GM19035 (cell line): ENCODE results near the gene TRIM14.

Experiments
- ATAC-seq: cut with Tn5 transposase; IDR thresholded peaks from one replicate; pipeline ENCODE4 v1.9.1; 2021; ENCODE audit not compliant: unreplicated experiment

TRIM14 gene

DNA sequence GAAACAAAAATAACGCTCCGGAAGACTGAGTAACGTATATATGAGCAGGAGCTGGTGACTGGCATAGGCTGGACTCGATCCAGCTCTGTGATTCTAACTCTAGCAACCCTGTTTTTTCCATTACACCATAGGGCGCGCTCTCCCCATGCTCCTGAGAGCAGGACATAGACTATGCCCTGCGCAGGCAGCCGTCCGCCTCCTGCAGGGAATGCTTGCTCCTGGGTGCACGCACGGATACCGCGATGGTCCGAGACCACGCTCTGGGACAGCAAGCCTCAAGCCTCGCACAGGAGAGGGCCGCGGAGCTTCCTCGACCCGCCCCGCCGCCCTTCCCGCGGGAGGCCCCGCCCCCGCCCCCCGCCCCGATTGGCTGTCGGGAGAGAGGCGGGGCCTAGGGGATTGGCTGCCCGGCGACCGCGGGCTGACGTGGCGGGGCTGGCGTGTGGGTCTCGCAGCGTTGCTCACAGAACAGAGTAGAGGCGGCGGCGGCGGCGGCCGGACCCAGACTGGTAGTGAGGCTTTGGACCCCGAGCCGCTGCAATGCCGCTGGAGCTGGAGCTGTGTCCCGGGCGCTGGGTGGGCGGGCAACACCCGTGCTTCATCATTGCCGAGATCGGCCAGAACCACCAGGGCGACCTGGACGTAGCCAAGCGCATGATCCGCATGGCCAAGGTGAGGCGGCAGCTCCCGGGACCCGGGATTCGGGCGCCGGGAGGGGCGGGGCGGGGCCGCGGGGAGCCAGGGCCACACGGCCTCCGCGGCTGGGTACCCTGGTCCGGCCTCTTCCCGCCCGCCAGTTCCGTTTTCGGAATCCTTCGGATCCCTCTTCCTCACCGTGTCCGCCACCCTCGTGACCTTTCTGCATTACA, 62.5 kb downstream of the TRIM14 start, which contains the start of gene NANS:
NANS (plus strand) TSS at position 464 of the 869 bp plus-strand sequence; CDS start at position 541, 77 bp downstream.
- ATAC-seq: peak; percentile 95

DNA sequence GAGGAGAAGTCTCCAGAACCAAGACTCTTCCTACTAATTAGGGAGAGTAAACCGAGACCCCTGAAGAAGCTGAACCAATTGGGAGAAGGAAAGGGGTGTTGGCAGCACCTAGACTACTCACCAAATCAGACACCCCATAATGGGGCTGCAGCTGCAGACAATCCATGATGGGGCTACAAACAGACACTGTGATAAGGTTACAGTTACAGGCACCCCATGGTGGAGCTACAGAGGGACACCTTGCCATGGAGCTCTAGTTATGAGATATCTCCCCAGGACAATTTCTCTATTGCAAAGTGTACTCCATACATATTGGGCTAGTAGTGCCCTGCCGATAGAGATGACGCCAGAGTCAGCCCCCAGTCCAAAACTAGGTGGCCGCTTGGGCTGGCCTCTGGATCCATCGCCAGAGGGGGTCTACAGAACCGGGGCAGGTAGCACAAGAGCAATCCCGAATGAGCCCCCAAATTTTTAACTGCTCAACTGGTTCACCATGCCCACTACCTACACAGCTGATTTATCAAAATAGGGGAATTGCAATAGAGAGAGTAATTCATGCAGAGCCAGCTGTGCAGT, 64.6 kb downstream of the TRIM14 start:
- ATAC-seq: no peak

DNA sequence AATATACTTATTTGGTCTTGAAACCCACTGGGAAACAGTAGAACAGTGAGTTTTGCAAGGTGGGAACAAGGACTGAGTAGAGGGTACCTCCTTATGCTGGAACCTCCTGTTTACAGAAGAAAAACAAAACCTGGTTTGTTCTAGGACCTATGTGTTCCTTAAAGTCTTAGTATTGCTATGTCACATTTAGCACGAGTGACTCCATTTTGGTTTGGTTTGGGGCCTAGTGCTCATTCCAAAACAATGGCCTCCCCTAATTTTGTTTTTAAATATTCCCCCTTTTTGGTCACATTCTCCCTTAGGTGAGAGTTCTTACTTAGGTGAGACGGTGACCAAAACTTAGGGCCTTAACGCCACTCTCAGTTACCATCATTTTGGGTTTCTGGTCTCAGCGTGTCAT, 68.7 kb downstream of the TRIM14 start:
- no peak for ATAC-seq

DNA sequence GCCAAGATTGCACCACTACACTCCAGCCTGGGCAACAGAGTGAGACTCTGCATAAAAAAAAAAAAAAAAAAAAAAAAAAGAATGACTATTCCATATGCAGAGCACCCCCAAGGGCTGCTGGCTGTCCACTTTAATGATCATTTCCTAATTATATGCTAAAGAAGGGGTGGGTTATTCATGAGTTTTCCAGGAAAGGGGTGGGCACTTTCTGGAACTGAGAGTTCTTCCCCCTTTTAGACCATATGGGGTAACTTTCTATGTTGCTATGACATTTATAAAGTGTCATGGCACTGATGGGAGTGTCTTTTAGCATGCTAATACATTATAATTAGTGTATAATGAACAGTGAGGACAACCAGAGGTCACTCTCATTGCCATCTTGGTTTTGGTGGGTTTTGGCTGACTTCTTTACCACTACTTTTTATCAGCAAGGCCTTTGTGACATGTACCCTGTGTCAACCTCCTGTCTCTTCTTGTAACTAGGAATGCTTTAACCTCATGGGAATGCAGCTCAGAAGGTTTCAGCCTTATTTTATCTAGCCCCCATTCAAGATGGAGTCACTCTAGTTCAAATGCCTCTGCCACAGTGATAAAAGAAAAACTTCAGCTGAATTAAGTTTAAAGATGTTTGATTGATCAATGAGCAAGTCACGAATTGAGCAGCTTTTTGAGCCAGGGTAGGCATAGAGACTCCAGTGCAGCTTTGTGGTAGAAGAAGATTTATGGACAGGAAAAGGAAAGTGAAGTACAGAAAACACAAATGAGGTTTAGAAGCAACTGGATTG, 69.5 kb downstream of the TRIM14 start:
- ATAC-seq: no peak

DNA sequence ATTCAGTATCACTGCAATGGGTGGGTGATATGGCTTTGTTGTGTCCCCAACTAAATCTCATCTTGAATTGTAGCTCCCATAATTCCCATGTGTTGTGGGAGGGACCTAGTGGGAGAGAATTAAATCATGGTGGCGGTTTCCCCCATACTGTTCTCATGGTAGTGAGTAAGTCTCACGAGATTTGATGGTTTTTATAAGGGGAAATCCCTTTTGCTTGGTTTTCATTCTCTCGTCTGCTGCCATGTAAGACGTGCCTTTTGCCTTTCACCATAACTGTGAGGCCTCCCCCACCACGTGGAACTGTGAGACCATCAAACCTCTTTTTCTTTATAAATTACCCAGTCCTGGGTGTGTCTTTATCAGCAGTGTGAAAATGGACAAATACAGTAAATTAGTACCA, 72.0 kb downstream of the TRIM14 start:
- ATAC-seq: no peak

DNA sequence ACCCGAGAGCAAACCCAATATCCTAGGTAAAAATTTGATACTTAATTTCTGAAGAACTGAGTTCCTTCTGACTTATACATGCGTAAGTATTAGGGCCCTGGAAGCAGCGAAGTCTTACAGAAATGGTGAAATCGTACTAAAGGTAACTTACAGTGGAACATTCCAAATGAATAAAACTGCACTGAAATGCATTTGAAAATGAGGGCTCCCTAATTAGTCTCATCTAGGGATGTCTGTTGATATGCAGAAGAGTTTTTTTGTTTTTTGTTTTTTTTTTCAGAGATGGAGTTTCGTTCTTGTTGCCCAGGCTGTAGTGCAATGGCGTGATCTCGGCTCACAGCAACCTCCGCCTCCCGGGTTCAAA, 72.9 kb downstream of the TRIM14 start:
- no peak for ATAC-seq

DNA sequence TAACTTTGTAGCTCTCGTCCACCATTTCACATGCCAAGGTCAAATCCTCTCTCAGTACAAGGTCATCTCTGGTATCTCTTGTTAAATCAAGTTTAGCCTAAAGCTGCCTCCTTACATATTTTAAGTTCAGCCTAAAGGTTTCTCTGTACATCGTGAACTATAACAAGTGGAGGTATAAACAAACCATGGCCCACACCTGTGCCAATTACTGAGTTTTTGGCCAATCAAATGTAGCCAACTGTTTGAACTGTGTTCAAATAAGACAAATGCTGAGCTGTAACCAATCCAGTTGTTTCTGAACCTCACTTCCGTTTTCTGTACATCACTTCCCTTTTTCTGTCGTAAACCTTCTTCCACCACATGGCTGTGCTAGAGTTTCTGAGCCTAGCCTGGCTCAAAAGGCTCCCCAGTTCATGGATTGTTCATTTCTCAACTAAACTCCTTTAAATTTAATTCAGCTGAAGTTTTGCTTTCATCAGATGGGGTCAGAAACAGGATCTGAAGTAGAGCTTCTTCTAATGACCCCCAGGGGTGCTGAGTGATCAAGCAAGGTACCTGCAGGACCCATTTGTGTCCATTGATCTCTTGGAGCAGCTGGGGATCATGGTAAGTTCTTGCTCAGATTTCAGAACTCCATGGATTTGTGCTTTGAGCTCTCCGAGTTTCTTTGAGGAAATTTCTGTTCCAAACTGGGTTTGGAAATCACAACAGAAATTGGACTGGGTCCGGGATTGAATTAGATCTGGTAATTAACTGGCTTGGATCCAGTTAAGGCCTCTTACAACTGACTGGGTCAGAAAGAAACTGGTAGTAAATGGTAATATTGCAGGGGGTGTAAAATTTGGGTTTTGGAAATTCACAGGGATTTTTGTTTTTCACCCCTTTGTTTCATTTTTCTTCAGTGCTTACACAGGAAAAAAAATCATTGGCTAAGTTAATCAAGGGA, 73.5 kb downstream of the TRIM14 start:
- ATAC-seq: peak; percentile 93

DNA sequence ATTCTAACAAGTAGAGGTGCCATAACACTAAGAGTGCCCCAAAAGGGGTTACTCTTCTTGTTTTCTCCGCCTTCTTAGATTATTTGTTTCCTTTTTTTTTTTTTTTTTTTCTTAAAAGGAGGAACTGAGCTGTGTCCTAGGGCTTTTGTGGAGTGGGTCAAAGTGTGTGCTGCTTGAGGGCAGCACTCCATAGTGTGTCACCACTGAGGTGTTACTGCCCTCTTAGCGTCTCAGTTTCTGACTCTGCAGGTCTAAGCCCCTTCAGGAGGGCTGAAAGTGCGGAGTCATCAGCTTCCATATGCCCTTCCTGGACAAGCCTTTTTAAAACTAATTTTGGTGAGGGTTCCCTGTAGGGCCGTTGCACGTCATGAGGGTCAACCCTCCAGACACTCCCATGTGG, 75.1 kb downstream of the TRIM14 start:
- ATAC-seq: no peak

DNA sequence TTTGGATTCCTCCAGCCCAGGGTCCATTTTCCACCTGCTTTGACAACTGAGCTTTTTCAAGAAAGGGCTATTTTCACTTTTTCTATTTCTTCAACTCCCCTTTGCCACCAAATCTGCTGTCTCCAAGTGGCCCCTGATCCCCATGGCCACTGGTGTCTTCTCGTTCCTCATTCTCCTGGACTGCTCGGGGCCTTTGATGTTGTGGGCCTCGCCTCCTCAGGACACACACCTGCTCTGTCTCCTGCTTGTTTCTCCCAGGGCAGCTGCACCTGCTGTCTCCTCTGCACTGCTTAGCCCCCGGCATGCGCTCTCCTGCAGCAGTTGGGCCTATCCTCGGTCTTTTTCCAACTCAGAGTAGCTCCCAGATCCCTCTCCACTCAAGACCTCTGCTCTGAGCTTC, 78.8 kb downstream of the TRIM14 start:
- ATAC-seq: no peak

DNA sequence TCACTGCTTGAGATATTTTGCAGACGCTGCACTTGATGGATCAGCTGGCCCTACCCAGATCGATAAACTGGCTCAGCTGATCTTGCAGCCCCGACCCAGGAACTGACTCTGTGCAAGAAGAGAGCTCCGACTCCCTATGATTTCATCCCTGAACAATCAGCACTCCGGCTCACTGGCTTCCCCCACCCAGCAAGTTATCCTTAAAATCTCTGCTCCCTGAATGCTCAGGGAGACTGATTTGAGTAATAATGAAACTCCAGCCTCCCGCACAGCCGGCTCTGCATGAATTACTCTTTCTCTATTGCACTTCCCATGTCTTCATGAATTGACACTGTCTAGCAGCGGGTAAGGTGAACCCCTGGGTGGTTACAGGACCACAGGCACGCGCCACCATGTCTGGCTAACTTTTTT, 79.4 kb downstream of the TRIM14 start:
- no peak for ATAC-seq

DNA sequence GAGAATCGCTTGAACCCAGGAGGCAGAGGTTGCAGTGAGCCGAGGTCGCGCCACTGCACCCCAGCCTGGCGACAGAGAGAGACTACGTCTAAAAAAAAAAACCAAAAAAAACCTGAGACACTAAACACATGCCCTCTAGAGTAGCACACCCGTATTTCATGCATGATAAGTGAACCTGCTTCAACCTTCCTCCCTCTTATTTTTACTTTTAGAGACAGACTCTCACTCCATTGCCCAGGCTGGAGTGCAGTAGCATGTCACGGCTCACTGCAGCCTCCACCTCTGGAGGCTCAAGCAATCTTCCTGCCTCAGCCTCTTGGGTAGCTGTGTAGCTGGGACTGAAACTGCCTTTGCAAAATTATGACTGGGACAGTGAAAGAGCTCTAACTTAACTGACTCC, 80.1 kb downstream of the TRIM14 start:
- ATAC-seq: no peak

DNA sequence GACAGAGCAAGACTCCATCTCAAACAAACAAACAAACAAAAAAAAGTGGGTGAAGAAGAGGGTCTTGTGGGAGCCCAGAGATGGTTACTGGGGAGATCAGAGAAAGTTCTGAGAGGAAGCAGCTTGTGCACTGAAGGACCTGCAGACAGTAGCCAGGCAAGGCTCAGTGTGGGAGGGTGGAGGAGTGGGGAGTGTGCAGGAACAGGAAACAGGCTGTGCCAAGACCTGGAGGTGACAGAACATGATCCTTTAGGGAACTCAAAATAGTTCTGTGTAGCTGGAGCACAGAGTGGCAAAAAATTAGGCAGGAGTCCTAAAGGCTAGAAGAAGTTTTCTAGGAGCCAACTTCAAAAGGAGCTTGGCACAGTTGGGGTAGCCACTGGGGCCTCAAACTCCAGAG, 81.7 kb downstream of the TRIM14 start:
- no peak for ATAC-seq

DNA sequence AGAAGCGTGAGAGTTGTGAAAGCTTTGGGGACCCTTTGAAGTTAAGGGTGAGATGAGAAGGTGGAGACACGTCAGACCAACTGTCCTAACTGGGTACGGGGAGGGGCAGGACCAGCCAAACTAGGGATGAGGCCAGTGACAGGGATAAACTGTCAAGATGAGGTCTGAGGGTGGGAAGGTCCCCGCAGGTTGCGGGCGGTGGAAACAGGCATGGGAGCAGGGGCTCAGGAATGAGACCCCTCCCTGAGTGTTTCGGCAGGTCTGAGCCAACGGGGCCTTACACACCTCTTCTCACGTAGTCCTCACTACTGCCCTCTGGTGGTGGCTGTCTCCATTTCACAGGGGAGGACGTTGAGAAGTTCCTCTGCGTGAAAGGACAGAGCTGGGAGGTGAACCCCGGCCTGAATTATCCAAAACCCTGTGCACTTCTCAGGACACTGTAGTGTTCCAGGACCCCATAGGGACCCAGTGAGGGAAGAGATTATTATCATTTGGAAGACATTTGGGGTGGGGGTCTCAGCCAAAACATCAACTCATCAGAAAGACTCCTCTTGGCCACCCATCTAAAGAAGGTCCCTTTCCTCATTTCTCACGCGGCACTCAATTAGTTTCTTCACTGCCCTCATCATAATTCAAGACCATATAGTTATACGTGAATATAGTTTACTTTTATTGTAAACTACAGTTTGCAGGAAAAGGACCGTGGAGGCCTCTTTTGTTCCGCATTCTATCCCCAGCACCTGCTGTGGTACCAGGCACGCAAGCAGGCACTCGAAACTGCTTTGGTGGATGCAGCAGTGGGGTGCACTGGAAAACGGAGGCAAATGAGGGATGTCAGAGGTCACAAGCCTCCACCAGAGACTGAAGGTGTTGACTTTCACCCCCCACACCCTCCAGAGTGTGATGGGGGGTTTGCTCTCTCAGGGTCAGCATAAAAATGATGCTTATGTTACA, 84.2 kb downstream of the TRIM14 start:
- peak; percentile 63 for ATAC-seq

DNA sequence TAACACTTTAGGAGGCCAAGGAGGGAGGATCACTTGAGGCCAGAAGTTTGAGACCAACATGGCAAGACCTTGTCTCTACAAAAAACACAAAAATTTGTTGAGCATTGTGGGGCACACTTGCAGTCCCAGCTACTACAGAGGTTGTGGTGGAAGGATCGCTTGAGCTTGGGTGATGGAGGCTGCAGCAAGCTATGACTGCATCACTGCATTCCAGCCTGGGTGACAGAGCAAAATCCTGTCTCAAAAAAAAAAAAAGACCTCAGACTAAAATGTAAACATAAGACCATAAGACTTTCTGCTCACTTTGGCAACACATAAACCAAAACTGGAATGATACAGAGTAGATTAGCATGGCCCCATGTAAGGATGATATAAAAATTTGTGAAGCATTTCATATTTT, 87.1 kb downstream of the TRIM14 start:
- ATAC-seq: no peak

DNA sequence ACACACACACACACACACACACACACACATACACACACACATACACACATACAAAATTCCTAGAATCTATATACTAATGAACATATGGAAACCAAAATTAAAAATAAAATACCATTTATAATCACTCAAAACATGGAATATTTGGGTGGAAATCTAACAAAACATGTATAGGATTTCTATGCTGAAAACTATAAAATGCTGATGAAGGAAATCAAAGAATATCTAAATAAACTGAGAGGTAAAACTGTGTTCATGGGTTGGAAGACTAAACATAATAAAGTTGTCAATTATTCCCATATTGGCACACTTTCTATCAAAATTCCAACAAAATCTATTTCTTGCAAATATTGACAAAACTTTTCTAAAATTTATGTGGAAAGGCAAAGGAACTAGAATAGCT, 87.9 kb downstream of the TRIM14 start:
- no peak for ATAC-seq

DNA sequence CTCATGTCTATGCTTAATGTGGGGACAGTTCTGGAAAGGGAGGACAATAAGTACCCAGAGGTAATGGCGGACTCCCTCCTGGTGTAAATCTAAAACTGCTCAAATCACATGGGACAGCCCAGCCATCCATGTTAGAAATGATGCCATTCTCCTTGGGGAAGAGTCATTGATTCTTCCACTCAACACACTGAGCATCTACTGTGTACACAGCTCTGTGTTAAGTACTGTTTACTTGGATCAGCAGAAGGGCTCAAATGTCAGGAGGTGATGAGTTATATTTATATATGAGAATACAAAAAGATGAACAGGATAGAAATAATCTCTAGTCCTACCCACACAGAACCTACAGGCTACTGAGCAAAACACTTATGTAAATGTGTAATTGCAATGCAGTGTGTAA, 94.3 kb downstream of the TRIM14 start:
- no peak for ATAC-seq

DNA sequence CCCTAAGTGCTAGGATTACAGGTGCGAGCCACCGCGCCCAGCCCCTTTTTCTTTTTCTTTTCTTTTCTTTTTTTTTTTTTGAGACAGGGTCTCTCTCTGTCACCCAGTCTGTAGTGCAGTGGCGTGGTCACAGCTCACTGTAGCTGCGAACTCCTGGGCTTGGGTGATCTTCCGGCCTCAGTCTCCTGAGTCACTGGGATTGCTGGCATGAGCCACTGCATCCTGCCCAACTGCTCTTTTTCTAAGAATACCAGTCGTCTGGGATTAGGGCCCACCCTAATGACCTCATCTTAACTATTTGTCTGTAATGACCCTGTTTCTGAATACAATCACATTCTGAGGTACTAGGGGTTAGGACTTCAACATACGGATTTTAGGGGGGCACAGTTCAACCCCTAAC, 96.6 kb downstream of the TRIM14 start:
- ATAC-seq: no peak

DNA sequence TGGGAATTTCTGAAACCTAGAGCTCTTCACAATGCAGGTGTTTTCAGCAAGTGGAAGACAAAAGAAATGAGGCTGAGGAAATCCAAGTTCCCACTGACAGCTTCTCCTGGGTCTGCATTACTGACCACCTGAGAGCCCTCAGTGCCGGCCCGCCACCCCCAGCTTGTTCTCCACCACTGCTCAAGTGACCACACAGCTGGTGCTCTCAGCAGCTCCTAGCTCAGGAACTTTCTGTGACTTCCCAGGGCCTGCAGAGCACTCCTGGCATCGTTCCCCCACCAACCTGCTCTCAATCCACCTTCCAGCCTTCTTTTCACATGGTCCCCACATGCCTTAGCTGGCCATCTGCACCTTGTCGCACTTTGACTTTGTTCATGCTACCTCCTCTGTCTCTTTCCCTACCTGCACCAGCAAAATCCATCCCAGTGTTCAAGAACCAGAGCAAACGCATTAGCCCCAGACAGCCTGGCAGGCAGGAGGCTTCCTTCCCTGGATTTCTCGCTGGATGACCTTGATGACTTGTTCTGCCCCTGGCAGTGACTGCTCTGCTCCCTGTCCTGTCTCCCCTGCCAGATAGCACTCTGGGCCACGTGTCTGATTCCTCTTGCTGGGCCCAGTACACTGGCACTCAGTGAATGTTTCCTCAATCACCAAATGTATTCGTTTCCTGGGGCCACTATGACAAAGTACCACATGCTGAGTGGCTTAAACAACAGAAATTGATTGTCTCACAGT, 97.5 kb downstream of the TRIM14 start:
- ATAC-seq: no peak
